HCT116 (cell line): ENCODE results near the gene ZNF439. TPM values are rescaled to one million over a fixed set of nuclear protein-coding genes. Genes with fewer than 3 reads are reported as not detected.

Source experiments
- ATAC-seq: fragments of 200-7000 bp; cut with Tn5 transposase; 2 replicates; pipeline ENCODE4 v1.9.1; 2020; ENCODE audit warnings: mild to moderate bottlenecking, moderate library complexity
- BruUV-seq: library from RNA; stranded (reverse); fragments of 400-500 nt; replicated peaks from 2 replicates; lab custom pipeline; 2021; lab: Mats Ljungman, UMichigan
- CTCF ChIA-PET: fragments of 300-600 bp; sonication (Branson Sonifier 250); formaldehyde crosslinking; loops from one replicate; lab custom pipeline; 2021; ENCODE audit warnings: antibody characterized with exemption; lab: Charles Lee
- POLR2A ChIA-PET: fragments of 300-600, 350-600 bp; sonication (Branson Sonifier 250); formaldehyde crosslinking; loops from one replicate; lab custom pipeline; 2021; ENCODE audit warnings: antibody characterized with exemption; lab: Charles Lee
- RAD21 ChIA-PET, 2 experiments: fragments of 300-600 bp; sonication (Branson Sonifier 250); formaldehyde crosslinking; loops; one replicate each; lab custom pipeline; 2023; ENCODE audit warnings: low total read pairs in 2 of 2; ENCODE audit not compliant: uncharacterized antibody in 2 of 2, unreplicated experiment in 2 of 2, low non-redundant PET in 1 of 2; lab: Charles Lee
- DNase-seq: peaks from one replicate; pipeline ENCODE4 v3.0.0-alpha.2; 2010; ENCODE audit warnings: low read depth, low spot score
- H2AFZ ChIP-seq: fragments of 200-600 bp; shearing (Covaris generic), sonication (generic); 2 replicates; pipeline ENCODE4 v1.6.1; 2017; ENCODE audit warnings: low read depth, mixed run types, mixed read lengths, antibody characterized with exemption, low read length; ENCODE audit not compliant: poor library complexity, severe bottlenecking
- H3K27ac ChIP-seq: 2 replicates; pipeline ENCODE4 v1.5.1; 2012; ENCODE audit warnings: low read depth, low read length
- H3K27me3 ChIP-seq: fragments of 200-600 bp; sonication (generic); 2 replicates; pipeline ENCODE4 v1.6.1; 2016; ENCODE audit warnings: mixed run types, low read length, mixed read lengths; ENCODE audit not compliant: insufficient read depth
- H3K36me3 ChIP-seq, 2 experiments: fragments of 200-500 bp in 1 of 2; fragments of 200-600 bp in 1 of 2; sonication (Bioruptor generic) in 1 of 2; sonication (generic) in 1 of 2; 2 replicates each; pipeline versions ENCODE4 v1.5.1 to v1.6.1; 2014 to 2016; ENCODE audit warnings: low read length in 2 of 2, inconsistent platforms in 1 of 2, mixed read lengths in 1 of 2, mixed run types in 1 of 2; ENCODE audit not compliant: insufficient read depth in 2 of 2, control insufficient read depth in 1 of 2
- H3K4me1 ChIP-seq, 2 experiments: fragments of 200-600 bp in 1 of 2; sonication (generic) in 1 of 2; 2 replicates each; pipeline versions ENCODE4 v1.5.1 to v1.6.1; 2012 to 2017; ENCODE audit warnings: low read length in 2 of 2, inconsistent platforms in 1 of 2, mild to moderate bottlenecking in 1 of 2, mixed read lengths in 1 of 2, mixed run types in 1 of 2, moderate library complexity in 1 of 2; ENCODE audit not compliant: insufficient read depth in 2 of 2, control insufficient read depth in 1 of 2
- H3K4me2 ChIP-seq: fragments of 200-600 bp; sonication (generic); 2 replicates; pipeline ENCODE4 v1.6.1; 2017; ENCODE audit warnings: mixed run types, low read length, mixed read lengths
- H3K4me3 ChIP-seq, 2 experiments: fragments of 200-600 bp in 1 of 2; sonication (generic) in 1 of 2; replicated peaks in 1 of 2; 2 replicates each; pipeline ENCODE4 v1.5.1; 2011 to 2016; ENCODE audit warnings: low read length in 2 of 2, control low read depth in 1 of 2, low read depth in 1 of 2, mild to moderate bottlenecking in 1 of 2, mixed read lengths in 1 of 2, mixed run types in 1 of 2
- H3K79me2 ChIP-seq: fragments of 200-600 bp; sonication (generic); 2 replicates; pipeline ENCODE4 v1.6.1; 2017; ENCODE audit warnings: mild to moderate bottlenecking, mixed run types, low read length, moderate library complexity, mixed read lengths; ENCODE audit not compliant: insufficient read depth
- H3K9ac ChIP-seq: fragments of 200-600 bp; sonication (generic); 2 replicates; pipeline ENCODE4 v1.6.1; 2016; ENCODE audit warnings: low read length, mixed read lengths
- H3K9me2 ChIP-seq: fragments of 200-600 bp; sonication (generic), shearing (Covaris generic); 2 replicates; pipeline ENCODE4 v1.6.1; 2017; ENCODE audit warnings: mixed run types, mild to moderate bottlenecking, moderate library complexity; ENCODE audit not compliant: insufficient read depth
- H3K9me3 ChIP-seq, 2 experiments: fragments of 200-500 bp in 1 of 2; fragments of 200-600 bp in 1 of 2; sonication (Bioruptor generic) in 1 of 2; sonication (generic) in 1 of 2; 2 replicates each; pipeline ENCODE4 v1.6.1; 2014 to 2017; ENCODE audit warnings: low read length in 2 of 2, mixed read lengths in 2 of 2, inconsistent platforms in 1 of 2, low read depth in 1 of 2, mild to moderate bottlenecking in 1 of 2, mixed run types in 1 of 2, moderate library complexity in 1 of 2; ENCODE audit not compliant: control insufficient read depth in 1 of 2, insufficient read depth in 1 of 2
- H4K20me1 ChIP-seq: fragments of 200-600 bp; sonication (generic), shearing (Covaris generic); 2 replicates; pipeline ENCODE4 v1.6.1; 2017; ENCODE audit warnings: mixed run types, mild to moderate bottlenecking, moderate library complexity; ENCODE audit not compliant: insufficient read depth
- ATF3 ChIP-seq: IDR thresholded peaks from 2 replicates; pipeline ENCODE4 v1.6.1; 2012
- EGR1 ChIP-seq: IDR thresholded peaks from 2 replicates; pipeline ENCODE4 v1.6.1; 2012; ENCODE audit warnings: low read depth
- EZH2phosphoT487 ChIP-seq: fragments of 200-600 bp; IDR thresholded peaks from 2 replicates; pipeline ENCODE4 v1.6.1; 2018; ENCODE audit warnings: antibody characterized with exemption, borderline replicate concordance
- MAX ChIP-seq: IDR thresholded peaks from 2 replicates; pipeline ENCODE4 v1.6.1; 2012
- POLR2A ChIP-seq: IDR thresholded peaks from 2 replicates; pipeline ENCODE4 v1.7.0; 2011; ENCODE audit warnings: borderline replicate concordance; ENCODE audit not compliant: insufficient read depth, insufficient read length; ENCODE audit errors: extremely low read depth
- POLR2AphosphoS5 ChIP-seq: IDR thresholded peaks from 2 replicates; pipeline ENCODE4 v1.6.1; 2011; ENCODE audit warnings: mild to moderate bottlenecking, low read depth, low read length, moderate library complexity
- RAD21 ChIP-seq: IDR thresholded peaks from 2 replicates; pipeline ENCODE4 v1.6.1; 2012; ENCODE audit warnings: low read depth, mild to moderate bottlenecking
- SIN3A ChIP-seq: IDR thresholded peaks from 2 replicates; pipeline ENCODE4 v1.6.1; 2012; ENCODE audit warnings: low read depth
- SP1 ChIP-seq: IDR thresholded peaks from 2 replicates; pipeline ENCODE4 v1.6.1; 2012; ENCODE audit warnings: low read depth
- SRF ChIP-seq: IDR thresholded peaks from 2 replicates; pipeline ENCODE4 v1.6.1; 2012; ENCODE audit warnings: low read depth
- ZBTB33 ChIP-seq: IDR thresholded peaks from 2 replicates; pipeline ENCODE4 v1.6.1; 2011; ENCODE audit warnings: mild to moderate bottlenecking, low read length, moderate library complexity; ENCODE audit not compliant: insufficient replicate concordance; ENCODE audit errors: extremely low read depth
- intact Hi-C: fragments of 100-400 bp; cut with micrococcal nuclease; formaldehyde crosslinking; loops from 2 replicates; pipeline ENCODE4 v1.10.0; 2022
- total RNA-seq: library from RNA; stranded (reverse); gene quantifications from one replicate; pipeline ENCODE4 v1.2.1, GENCODE V29; 2021; ENCODE audit not compliant: unreplicated experiment

Gene ZNF439
- total RNA-seq, 1 experiment from 2014 or later, result not detected

- RAD21 ChIA-PET, result no interaction called here
- no peak overlapping the region for H2AFZ ChIP-seq
- CTCF ChIA-PET, result no interaction called here
- no TSS peak for BruUV-seq
- no peak overlapping the region for H3K4me2 ChIP-seq
- H3K9me3 ChIP-seq, result peaks cover 4 to 9% of the 10 kb centered on the region in 2 experiments; a peak in 2 of 4 replicates
- H3K9me2 ChIP-seq, result no peaks in the 10 kb centered on the region
- intact Hi-C loops, result no loop called here
- no peak overlapping the region for H3K4me3 ChIP-seq
- DNase-seq, result no peak
- no peaks in the 10 kb centered on the region for H3K4me1 ChIP-seq
- no peak overlapping the region for H3K27ac ChIP-seq
- no peaks in the 10 kb centered on the region for H4K20me1 ChIP-seq
- POLR2A ChIA-PET, result no interaction called here
- no peaks in the 10 kb centered on the region for H3K27me3 ChIP-seq
- ATAC-seq, result no peak
- TF ChIP-seq ATF3 (no peak), RAD21 (no peak), SRF (no peak), SP1 (no peak), ZBTB33 (no peak), MAX (no peak)
- H3K36me3 ChIP-seq, result no peaks in the 10 kb centered on the region
- H3K79me2 ChIP-seq, result no peaks in the 10 kb centered on the region
- H3K9ac ChIP-seq, result no peak overlapping the region
Measured at GRCh38 chr19:11882606-11883005, 34.1 kb downstream of the ZNF439 start.

- no peak overlapping the region for H3K4me2 ChIP-seq
- POLR2A ChIA-PET, result no interaction called here
- no peak for ATAC-seq
- H3K79me2 ChIP-seq, result no peaks in the 10 kb centered on the region
- RAD21 ChIA-PET, result no interaction called here
- H4K20me1 ChIP-seq, result no peaks in the 10 kb centered on the region
- BruUV-seq, result no TSS peak
- CTCF ChIA-PET, result no interaction called here
- no peak overlapping the region for H2AFZ ChIP-seq
- intact Hi-C loops, result no loop called here
- no peaks in the 10 kb centered on the region for H3K4me1 ChIP-seq
- H3K4me3 ChIP-seq, result no peak overlapping the region
- no peak for TF ChIP-seq POLR2A
- TF ChIP-seq POLR2AphosphoS5, result no peak
- no peak for TF ChIP-seq EGR1
- TF ChIP-seq SIN3A, result no peak
- no peak for TF ChIP-seq ATF3
- TF ChIP-seq ZBTB33, result no peak
- TF ChIP-seq EZH2phosphoT487, result no peak
- no peak overlapping the region for H3K27ac ChIP-seq
- H3K36me3 ChIP-seq, result no peaks in the 10 kb centered on the region
- DNase-seq, result no peak
- peaks cover 8 to 10% of the 10 kb centered on the region in 2 experiments; a peak in 2 of 4 replicates for H3K9me3 ChIP-seq
- no peak overlapping the region for H3K9ac ChIP-seq
- H3K9me2 ChIP-seq, result no peaks in the 10 kb centered on the region
- no peaks in the 10 kb centered on the region for H3K27me3 ChIP-seq
Measured at GRCh38 chr19:11887234-11887610, 38.7 kb downstream of the ZNF439 start.
